DOHH2 (cell line): ENCODE results near the gene USP1.

Experiments used
- H3F3A ChIP-seq: fragments of 200-600 bp; sonication (generic), shearing (Covaris generic); 2 replicates; pipeline ENCODE4 v1.6.0; 2016; ENCODE audit warnings: antibody characterized with exemption, mild to moderate bottlenecking; ENCODE audit not compliant: control insufficient read depth, insufficient read depth
- H3K27ac ChIP-seq: fragments of 200-600 bp; sonication (generic); 2 replicates; pipeline ENCODE4 v1.5.1; 2014; ENCODE audit warnings: low read depth, mild to moderate bottlenecking, low read length, moderate library complexity
- H3K27me3 ChIP-seq: fragments of 200-600 bp; sonication (generic); 2 replicates; pipeline ENCODE4 v1.6.1; 2014; ENCODE audit warnings: mild to moderate bottlenecking, low read length, mixed read lengths; ENCODE audit not compliant: control insufficient read depth
- H3K36me3 ChIP-seq: fragments of 200-600 bp; sonication (generic); 2 replicates; pipeline ENCODE4 v1.6.1; 2014; ENCODE audit warnings: mild to moderate bottlenecking, low read length, moderate library complexity, mixed read lengths; ENCODE audit not compliant: control insufficient read depth
- H3K4me1 ChIP-seq: fragments of 200-600 bp; sonication (generic); 2 replicates; pipeline ENCODE4 v1.6.1; 2014; ENCODE audit warnings: mild to moderate bottlenecking, low read length, mixed read lengths; ENCODE audit not compliant: control insufficient read depth
- H3K4me2 ChIP-seq: fragments of 200-600 bp; sonication (generic); 2 replicates; pipeline ENCODE4 v1.6.0; 2014; ENCODE audit warnings: mild to moderate bottlenecking, low read length, moderate library complexity
- H3K4me3 ChIP-seq: fragments of 200-600 bp; sonication (generic); 2 replicates; pipeline ENCODE4 v1.5.1; 2014; ENCODE audit warnings: mild to moderate bottlenecking, low read length, mixed read lengths
- H3K79me2 ChIP-seq: fragments of 200-600 bp; sonication (generic); 2 replicates; pipeline ENCODE4 v1.6.1; 2014; ENCODE audit warnings: mild to moderate bottlenecking, low read length, mixed read lengths; ENCODE audit not compliant: control insufficient read depth
- H3K9me2 ChIP-seq: fragments of 200-600 bp; sonication (generic); replicated peaks from 2 replicates; pipeline ENCODE4 v1.6.1; 2014; ENCODE audit warnings: mild to moderate bottlenecking, low read length, mixed read lengths; ENCODE audit not compliant: control insufficient read depth
- H3K9me3 ChIP-seq: fragments of 200-600 bp; sonication (generic); 2 replicates; pipeline ENCODE4 v1.6.1; 2014; ENCODE audit warnings: antibody characterized with exemption, low read length, mixed read lengths; ENCODE audit not compliant: control insufficient read depth, insufficient read depth
- H4K20me1 ChIP-seq: fragments of 200-600 bp; sonication (generic); 2 replicates; pipeline ENCODE4 v1.6.0; 2014; ENCODE audit warnings: low read depth, mild to moderate bottlenecking, antibody characterized with exemption, low read length, moderate library complexity; ENCODE audit not compliant: control insufficient read depth, insufficient read depth
- EZH2phosphoT487 ChIP-seq: fragments of 200-600 bp; sonication (generic); IDR thresholded peaks from 2 replicates; pipeline ENCODE4 v1.6.1; 2017; ENCODE audit warnings: borderline replicate concordance, mild to moderate bottlenecking, antibody characterized with exemption, low read length, moderate library complexity, mixed read lengths
- TF ChIP-seq, protein P1 (sequence below): fragments of 200-600 bp; sonication (generic); IDR thresholded peaks from one replicate; pipeline ENCODE4 v1.5.1; 2014; ENCODE audit warnings: antibody characterized with exemption, mild to moderate bottlenecking, low read depth, low read length; ENCODE audit not compliant: poor library complexity, severe bottlenecking

The USP1 gene

GRCh38 chr1:62500210-62500609 lies 63.4 kb downstream of the USP1 start:
- no peaks in the 10 kb centered on the region for H3K9me3 ChIP-seq
- no peak overlapping the region for H3K4me2 ChIP-seq
- no peak overlapping the region for H3K4me3 ChIP-seq
- H3K4me1 ChIP-seq, result no peaks in the 10 kb centered on the region
- H3K27ac ChIP-seq, result no peak overlapping the region
- H4K20me1 ChIP-seq, result no peaks in the 10 kb centered on the region
- TF ChIP-seq, protein P1, sequence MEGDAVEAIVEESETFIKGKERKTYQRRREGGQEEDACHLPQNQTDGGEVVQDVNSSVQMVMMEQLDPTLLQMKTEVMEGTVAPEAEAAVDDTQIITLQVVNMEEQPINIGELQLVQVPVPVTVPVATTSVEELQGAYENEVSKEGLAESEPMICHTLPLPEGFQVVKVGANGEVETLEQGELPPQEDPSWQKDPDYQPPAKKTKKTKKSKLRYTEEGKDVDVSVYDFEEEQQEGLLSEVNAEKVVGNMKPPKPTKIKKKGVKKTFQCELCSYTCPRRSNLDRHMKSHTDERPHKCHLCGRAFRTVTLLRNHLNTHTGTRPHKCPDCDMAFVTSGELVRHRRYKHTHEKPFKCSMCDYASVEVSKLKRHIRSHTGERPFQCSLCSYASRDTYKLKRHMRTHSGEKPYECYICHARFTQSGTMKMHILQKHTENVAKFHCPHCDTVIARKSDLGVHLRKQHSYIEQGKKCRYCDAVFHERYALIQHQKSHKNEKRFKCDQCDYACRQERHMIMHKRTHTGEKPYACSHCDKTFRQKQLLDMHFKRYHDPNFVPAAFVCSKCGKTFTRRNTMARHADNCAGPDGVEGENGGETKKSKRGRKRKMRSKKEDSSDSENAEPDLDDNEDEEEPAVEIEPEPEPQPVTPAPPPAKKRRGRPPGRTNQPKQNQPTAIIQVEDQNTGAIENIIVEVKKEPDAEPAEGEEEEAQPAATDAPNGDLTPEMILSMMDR, result no peak
- TF ChIP-seq EZH2phosphoT487, result no peak
- no peaks in the 10 kb centered on the region for H3K36me3 ChIP-seq
- H3K79me2 ChIP-seq, result no peaks in the 10 kb centered on the region
- H3K9me2 ChIP-seq, result no peaks in the 10 kb centered on the region
- no peaks in the 10 kb centered on the region for H3K27me3 ChIP-seq
- no peaks in the 10 kb centered on the region for H3F3A ChIP-seq
